Measurements from ENCODE around the gene TGIF1. TPM values are rescaled to one million over a fixed set of nuclear protein-coding genes. Genes with fewer than 3 reads are reported as not detected.

Gene TGIF1
- total RNA-seq, 1 donor from 2014 or later, result 45.8 TPM

DNA sequence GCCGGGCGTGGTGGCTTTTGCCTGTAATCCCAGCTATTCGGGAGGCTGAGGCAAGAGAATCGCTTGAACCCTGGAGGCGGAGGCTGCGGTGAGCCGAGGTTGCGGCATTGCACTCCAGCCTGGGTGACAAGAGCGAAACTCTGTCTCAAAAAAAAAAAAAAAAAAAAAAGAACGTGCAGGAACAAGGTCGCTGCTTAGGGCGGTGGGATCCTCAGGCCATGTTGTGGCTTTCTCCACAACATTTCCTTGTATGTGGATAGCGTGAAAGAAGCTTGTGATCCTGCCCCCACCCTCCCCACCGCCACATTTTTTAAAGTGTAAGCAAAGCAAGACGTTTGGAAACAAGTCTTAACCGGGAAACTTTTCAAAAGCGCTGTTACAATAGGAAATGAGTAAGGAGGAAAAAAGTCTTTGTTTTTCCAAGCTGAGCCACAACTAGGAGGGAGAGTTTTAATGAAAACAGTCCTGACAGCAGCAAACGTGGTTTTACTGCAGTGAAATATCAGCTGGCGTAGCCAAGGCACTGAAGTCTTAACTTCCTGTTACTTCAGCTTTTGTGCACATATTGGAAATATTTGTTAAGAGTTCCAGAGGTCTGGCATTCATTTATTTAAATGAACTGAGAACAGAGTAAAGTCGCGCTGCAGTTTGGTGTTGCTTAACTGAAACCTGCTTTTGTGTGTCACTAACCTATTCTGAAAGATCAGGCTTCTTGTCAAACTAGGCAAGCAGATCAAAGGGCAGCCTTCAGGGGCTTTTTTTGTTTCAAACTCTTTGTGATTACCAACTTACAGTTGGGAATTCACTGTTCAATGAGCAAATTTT lies 3.8 kb downstream of the TGIF1 start:
- peak overlapping the region; percentile 81 for H3K4me3 ChIP-seq
- H3K4me1 ChIP-seq, result peaks cover 48% of the 10 kb centered on the region
- peaks cover 28% of the 10 kb centered on the region for H3K36me3 ChIP-seq
- no peak for TF ChIP-seq CTCF (IDR thresholded peaks at IDR 0.05)
- H3K27me3 ChIP-seq (ENCODE audit: low read depth), result no peaks in the 10 kb centered on the region
- intact Hi-C loops (cut with DNase I), result loop anchor here (10.0 kb wide), 2 partner anchors 131 to 169 kb away; no protein-coding TSS in a partner anchor
- no peaks in the 10 kb centered on the region for H3K9me3 ChIP-seq
- peak overlapping the region; percentile 99 for H3K27ac ChIP-seq
- no peak for ATAC-seq
- peak; percentile 51 for DNase-seq

- no peak for ATAC-seq
- H3K36me3 ChIP-seq, result peaks cover 32% of the 10 kb centered on the region
- H3K4me3 ChIP-seq, result peak overlapping the region; percentile 81
- TF ChIP-seq CTCF (IDR thresholded peaks at IDR 0.05), result peak; percentile 56
- peak overlapping the region; percentile 99 for H3K27ac ChIP-seq
- intact Hi-C loops (cut with DNase I), result loop anchor here (10.0 kb wide), 2 partner anchors 130 to 170 kb away; no protein-coding TSS in a partner anchor
- H3K4me1 ChIP-seq, result peaks cover 55% of the 10 kb centered on the region
- no peaks in the 10 kb centered on the region for H3K27me3 ChIP-seq (ENCODE audit: low read depth)
- no peak for DNase-seq
- no peaks in the 10 kb centered on the region for H3K9me3 ChIP-seq
Observed at GRCh38 chr18:3454365-3455089, 4.6 kb downstream of the TGIF1 start.

DNA sequence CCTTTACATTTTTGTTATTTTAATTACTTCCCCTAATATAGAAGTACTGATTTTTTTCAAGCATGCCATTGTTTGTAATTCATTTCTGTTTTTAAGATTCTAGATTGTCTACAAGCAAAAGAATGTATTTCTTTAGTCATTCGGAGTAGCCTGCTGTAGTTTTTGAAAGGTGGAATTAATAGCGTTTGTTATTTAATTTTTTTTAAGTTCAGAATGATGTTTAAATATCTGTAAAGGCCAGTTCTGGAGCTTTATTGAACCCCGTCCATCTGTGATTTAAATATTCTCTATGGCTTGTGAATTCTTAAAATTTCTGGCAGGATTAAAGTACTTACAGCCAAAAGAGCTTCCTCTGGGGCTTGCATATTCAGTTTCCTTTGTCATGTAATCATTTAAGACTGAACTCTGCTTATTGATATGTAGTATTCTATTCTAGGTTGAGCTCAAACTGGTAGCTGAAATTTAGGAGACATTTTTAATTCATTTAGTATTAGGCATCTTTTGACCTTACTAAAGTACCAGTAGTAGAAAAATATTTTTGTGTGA lies 5.2 kb downstream of the TGIF1 start:
- no peak for TF ChIP-seq CTCF (IDR thresholded peaks at IDR 0.05)
- no peak overlapping the region for H3K4me3 ChIP-seq
- ATAC-seq (no peak), DNase-seq (no peak)
- no peaks in the 10 kb centered on the region for H3K27me3 ChIP-seq (ENCODE audit: low read depth)
- no peaks in the 10 kb centered on the region for H3K9me3 ChIP-seq
- H3K4me1 ChIP-seq, result peaks cover 55% of the 10 kb centered on the region
- intact Hi-C loops (cut with DNase I), result loop anchor here (10.0 kb wide), 2 partner anchors 130 to 170 kb away; no protein-coding TSS in a partner anchor
- peak overlapping the region; percentile 99 for H3K27ac ChIP-seq
- H3K36me3 ChIP-seq, result peaks cover 32% of the 10 kb centered on the region

DNA sequence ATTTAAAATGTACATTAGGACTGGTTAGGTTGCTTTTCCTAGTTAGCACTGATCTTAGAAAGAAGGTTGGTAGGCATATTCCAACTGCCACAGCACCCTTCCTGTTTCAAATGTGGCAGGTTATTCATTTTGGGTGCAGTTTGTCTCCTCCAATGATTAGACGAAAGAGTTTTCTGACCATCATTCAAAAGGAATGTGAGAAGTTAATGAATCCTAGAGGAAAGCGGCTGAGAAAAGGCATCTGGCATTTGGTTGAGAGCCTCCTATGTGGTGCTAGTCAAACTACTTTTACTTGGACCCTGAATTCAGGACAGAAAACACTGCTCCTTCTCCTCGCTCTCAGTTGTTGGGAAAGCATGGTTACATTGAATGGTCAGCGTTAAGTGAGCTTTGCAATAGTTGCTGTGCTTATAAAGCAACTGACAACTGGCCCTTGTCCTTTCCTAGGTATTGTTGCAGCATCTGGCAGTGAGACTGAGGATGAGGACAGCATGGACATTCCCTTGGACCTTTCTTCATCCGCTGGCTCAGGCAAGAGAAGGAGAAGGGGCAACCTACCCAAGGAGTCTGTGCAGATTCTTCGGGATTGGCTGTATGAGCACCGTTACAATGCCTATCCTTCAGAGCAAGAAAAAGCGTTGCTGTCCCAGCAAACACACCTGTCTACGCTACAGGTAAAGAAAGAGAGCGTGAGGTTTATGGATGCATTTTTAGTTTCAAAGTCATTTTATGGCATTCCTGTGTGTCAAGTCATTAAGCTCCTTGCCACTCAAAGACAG lies 6.1 kb downstream of the TGIF1 start:
- no peak for ATAC-seq
- Histone ChIP-seq H3K27me3 (ENCODE audit: low read depth) (no peaks in the 10 kb centered on the region), H3K4me1 (peaks cover 55% of the 10 kb centered on the region), H3K27ac (peak overlapping the region; percentile 99), H3K36me3 (peaks cover 32% of the 10 kb centered on the region), H3K9me3 (no peaks in the 10 kb centered on the region), H3K4me3 (no peak overlapping the region)
- DNase-seq, result no peak
- TF ChIP-seq CTCF (IDR thresholded peaks at IDR 0.05), result no peak
- intact Hi-C loops (cut with DNase I), result loop anchor here (10.0 kb wide), 2 partner anchors 129 to 171 kb away; no protein-coding TSS in a partner anchor

- DNase-seq (no peak), ATAC-seq (peak; percentile 6 to 58)
- no peaks in the 10 kb centered on the region for H3K9me3 ChIP-seq
- intact Hi-C loops (cut with DNase I), result loop anchor here (10.0 kb wide), 2 partner anchors 128 to 172 kb away; no protein-coding TSS in a partner anchor
- H3K27me3 ChIP-seq (ENCODE audit: low read depth), result no peaks in the 10 kb centered on the region
- peaks cover 32% of the 10 kb centered on the region for H3K36me3 ChIP-seq
- TF ChIP-seq CTCF (IDR thresholded peaks at IDR 0.05), result no peak
- H3K4me3 ChIP-seq, result no peak overlapping the region
- H3K4me1 ChIP-seq, result peaks cover 55% of the 10 kb centered on the region
- H3K27ac ChIP-seq, result peak overlapping the region; percentile 99
Observed at GRCh38 chr18:3456686-3457069, 6.7 kb downstream of the TGIF1 start.
